Left renal pelvis (tissue), 4 donors: Measurements from ENCODE around the gene WASL. TPM values are rescaled to one million over a fixed set of nuclear protein-coding genes. Genes with fewer than 3 reads are reported as not detected.
"Not testable (repeated sequence)": the region's sequence is repeated elsewhere in the genome, so short reads cannot be mapped to it uniquely, and the experiment has no call there.

Source experiments
- DNase-seq, 4 donors: peaks; one replicate each; pipeline ENCODE4 v3.0.0-alpha.2; 2013; ENCODE audit warnings: low read depth in 4 of 4, low spot score in 3 of 4
- polyA plus RNA-seq, 4 donors: library from polyadenylated mRNA; unstranded; fragments of 120-200 nt; gene quantifications; one replicate each; pipeline ENCODE4 v1.2.1, GENCODE V29; 2013; ENCODE audit not compliant: insufficient read length in 4 of 4

Gene WASL
- polyA plus RNA-seq, 4 donors: 74.2 to 96.6 (median 81.2) TPM

DNA sequence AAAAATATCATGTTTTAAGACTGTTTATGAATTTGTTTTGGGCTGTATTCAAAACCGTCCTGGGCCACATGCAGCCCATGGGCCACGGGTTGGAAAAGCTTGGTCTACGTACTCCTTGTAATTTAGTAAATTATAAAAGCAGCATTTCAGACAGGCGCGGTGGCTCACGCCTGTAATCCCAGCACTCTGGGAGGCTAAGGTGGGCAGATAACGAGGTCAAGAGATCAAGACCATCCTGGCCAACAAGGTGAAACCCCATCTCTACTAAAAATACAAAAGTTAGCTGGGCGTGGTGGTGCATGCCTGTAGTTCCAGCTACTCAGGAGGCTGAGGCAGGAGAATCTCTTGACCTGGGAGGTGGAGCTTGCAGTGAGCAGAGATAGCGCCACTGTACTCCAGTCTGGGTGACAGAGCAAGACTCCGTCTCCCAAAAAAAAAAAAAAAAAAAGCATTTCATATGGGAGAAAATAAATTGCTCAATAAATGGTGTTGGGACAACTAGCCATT is 11.6 kb downstream of the WASL start:
- DNase-seq: not testable (repeated sequence)

DNA sequence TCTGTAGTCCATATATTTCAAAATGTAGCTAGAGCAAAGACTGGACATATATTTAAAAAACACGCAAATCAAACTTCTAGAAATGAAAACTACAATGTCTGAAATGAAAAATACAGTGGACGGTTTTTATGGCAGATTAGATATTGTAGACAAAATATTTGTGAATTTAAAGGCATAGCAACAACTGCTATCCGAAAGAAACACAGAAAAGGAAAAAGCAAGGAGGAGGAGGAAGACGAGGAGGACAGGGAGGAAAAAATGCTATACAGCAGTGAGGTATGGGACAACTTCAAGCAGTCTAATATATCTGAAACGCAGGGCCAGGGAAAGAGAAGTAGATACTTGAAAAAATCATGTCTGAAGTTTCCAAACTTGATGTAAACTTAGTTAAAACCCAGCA is 13.3 kb downstream of the WASL start:
- DNase-seq: no peak

DNA sequence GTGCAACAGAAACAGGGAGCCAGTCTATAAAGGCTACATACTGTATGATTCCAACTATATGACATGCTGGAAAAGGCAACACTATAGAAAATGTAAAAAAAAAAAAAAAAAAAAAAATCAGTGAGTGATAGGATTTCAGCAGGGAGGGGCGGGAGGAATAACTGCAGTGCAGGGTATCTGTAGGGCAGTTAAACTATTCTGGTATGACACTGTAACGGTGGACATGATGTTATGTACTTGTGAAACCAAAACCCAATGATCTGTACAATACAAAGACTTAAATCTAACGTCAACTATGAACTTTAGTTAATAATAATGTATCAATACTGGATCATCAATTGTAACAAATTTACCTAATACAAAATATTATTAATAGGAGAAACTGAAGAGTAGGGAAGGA is 14.3 kb downstream of the WASL start:
- DNase-seq: no peak

DNA sequence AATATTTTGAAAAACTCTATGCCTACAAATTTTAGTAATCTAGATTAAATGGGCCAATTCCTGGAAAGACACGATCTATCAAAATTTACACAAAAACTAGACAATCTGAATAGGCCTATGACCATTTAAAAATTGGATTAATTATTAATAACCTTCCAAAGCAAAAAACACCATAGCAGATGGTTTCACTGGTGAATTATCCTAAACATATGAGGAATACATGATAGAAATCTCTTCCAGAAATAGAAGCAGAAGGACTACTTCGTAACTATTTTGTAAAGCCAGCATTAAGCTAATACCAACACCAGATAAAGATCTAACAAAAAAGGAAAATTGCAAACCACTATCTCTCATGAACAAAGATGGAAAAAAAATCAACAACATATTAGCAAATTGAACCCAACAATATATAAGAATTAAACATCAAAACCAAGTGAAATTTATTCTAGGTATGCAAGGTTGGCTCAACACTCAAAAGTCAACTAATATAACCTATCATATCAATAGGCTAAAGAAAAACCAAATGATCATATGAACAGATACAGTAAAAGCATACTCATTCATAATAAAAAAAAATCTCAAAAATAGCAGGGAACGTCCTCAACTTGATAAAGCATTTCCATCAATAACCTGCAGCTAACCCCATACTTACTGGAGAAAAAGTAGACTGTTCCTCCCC is 16.3 kb downstream of the WASL start:
- no peak for DNase-seq

DNA sequence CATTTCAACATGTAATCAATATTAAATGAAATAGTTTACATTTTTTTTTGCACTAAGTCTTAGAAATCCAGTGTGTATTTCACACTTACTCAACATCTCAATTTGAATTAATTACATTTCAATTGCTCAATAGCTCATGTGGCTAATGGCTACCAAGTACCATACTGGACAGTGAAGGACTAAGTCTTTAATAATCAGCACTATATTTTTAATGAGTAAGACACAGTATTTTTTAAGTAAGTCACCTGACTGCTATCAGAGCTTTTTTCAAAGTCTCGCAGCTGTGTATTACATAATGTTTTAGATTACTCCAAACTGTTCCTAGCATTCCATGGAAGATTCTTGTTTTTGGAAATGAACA is 19.6 kb downstream of the WASL start:
- no peak for DNase-seq

DNA sequence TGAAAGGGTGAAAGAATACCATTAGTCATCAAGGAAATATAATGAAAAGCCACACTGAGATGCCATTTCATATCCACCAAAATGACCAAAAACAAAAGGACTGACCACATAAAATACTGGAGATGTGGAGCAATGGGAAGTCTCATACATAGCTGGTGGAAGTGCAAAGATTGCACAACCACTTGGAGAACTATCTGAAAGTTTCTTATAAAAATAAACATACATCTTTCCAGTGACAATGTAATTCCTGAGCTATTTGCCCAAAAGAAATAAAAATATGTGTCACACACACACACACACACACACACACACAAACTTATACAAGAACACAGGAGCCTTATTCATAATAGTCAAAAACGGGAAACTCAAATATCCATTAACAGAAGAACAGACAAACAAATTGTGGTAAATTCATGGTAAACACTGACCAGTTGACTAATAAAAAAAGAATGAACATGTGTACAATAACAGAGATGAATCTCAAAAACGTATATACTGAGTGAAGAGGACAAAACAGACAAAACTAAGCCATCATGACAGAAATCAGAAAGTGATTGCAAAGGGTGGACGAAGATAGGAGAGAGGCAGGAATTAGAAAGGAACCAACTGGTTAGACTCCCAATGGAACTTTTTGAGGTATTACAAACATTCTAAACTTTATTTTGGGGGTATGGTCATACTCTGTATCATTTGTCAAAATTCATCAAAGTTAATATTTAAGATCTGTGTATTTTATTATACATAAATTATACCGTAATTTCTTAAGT is 21.5 kb downstream of the WASL start:
- DNase-seq: no peak

DNA sequence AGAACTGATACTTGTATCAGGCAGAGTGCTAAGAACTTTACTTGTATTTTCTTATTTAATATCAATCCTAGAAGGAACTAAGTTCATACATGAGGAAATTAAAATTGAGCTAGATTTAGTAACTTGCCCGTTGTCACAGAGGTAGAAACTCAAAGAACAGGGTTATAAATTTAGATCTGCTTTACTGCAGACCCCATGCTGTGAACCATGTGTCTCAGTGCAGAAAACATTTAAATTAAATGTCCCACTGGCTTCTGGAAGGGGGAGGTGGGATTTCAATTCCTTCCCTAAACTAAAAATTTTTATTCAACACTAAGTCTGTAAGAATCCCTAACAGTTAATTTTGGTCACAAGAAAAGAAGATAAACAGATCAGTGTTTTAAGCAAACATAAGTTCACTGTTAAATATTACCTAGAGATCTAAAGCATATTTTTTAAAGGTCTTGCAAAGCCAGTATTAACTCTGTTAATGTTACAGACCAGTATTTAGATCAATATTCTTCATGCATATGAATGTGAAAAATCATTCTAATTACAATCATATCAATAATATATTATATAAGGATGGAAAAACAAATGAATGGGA is 23.1 kb downstream of the WASL start:
- DNase-seq: no peak

DNA sequence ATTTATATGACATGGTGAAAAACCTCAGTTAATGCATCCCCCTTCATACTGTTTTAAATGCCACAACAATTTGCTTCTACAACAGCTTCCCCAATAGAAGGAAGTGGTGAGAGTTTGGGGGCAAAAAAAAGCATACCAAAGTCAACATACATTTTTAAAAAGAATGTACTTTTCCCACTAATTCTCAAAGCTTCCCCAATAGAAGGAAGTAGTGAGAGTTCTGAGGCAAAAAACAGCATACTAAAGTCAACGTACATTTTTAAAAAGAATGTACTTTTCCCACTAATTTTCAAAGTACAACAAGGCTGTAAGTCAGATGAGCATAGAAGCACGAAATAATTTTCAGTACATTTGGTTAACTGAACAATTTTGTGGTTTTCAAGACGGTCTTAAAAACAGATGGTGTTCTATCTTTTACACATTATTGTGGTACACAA is 24.0 kb downstream of the WASL start:
- no peak for DNase-seq

DNA sequence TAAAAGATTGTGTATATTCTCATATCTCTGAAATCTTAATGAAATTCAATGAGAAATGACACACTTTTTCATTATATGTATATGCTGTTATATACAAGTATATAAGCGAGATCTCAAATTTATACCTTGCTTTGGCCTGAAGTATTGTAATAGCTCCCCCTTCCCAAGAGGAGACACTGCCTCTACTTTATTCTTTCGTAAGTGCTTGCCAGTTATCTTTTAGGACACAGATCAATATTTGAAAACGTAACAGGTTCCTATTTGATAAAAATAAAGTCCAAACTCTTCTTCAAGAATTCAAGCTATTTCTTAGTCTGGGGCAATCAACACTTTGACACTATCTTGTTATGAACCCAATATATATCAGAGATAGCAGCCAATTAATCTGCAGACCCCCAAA is 24.9 kb downstream of the WASL start:
- DNase-seq: no peak

DNA sequence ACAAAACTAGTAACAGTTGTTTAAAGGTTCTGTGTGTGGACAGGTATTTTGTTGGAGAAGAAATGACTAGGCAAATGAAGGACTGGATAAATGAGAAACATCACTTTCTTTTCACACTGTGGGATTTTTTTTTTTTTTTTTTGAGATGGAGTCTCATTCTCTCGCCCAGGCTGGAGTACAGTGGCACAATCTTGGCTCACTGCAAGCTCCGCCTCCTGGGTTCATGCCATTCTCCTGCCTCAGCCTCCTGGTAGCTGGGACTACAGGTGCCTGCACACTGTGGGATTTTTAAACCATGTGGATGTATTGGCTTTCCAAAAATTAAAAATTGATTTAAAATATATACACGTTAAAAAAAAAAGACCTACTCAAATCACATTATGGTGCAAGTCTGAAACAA is 28.3 kb downstream of the WASL start:
- DNase-seq: not testable (repeated sequence)

DNA sequence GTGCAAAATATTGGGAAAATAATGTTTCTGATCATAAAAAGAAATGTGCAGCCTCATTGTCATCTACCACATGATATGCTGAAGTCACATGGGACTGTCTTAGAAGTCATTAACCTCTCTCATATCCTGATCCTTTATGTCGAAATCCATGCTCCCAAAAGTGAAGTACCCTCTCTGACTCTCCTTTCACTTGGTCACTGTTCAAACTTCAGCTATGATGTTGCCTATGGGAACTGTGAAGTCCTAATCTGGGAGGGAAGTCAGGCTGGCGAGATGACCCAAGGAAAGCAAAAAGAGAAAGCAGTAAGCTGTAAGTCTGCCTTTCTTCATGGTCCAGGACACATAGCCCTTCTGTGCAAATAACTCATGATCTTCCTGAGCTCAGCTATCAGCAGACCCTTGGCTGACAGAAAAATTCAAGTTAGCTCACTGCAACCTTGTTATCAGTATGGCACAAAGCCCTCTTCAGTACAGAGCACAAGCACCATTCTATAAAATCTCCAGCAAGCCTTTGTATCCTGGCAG is 29.5 kb downstream of the WASL start:
- DNase-seq: no peak

DNA sequence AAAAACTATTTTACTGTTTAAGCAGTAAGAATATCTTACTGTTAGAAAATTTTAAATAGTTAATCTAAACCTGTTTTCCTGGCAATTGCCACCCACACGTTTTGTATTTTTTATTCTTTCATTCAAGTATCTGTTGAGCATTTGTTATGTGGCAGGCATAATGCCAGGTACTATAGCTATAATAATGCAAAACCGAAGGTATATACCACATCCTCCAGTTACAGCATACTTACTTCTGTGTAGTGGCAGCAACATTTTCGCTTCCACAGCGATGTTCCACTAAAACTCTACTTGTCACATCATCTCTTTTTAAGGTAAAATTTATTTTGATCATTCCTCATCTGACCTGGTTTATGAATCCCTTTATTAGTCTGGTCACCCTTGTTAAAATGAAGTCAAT is 30.0 kb downstream of the WASL start:
- no peak for DNase-seq

DNA sequence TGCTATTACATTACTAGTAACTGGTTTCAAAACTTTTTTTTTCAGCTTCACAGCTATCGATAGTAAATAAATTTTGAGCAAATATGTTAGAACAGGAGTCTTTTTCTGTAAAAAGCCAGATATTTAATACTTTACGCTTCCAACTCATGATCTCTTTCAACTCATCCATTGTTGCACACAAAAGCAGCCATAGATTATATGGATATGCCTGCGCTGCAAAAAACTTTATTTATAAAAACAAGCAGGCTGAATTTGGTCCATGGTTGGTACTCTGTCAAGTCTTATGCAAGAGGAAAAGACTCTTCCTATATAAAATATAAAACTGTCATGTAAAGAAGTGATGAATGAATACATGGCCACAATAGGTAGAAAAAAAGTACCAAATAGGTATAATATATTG is 31.1 kb downstream of the WASL start:
- DNase-seq: no peak

DNA sequence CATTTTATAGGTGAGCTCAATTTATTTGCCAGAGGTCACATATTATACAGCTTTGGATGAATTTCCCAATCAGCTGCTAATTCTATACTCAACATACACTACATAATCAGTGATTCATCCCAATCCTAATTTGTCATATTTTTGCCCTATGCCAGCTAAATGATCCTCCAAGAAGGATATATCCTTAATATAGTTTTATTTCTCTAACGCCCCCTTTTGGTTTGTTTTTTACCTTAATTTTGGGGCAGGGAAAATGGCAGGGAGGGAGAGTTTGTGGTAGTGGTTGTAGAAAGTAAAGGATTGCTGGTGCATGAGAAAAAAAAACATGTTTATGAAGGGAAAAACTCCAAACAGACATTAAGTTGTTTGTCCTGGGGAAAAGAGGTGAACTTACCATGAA is 31.9 kb downstream of the WASL start:
- no peak for DNase-seq

DNA sequence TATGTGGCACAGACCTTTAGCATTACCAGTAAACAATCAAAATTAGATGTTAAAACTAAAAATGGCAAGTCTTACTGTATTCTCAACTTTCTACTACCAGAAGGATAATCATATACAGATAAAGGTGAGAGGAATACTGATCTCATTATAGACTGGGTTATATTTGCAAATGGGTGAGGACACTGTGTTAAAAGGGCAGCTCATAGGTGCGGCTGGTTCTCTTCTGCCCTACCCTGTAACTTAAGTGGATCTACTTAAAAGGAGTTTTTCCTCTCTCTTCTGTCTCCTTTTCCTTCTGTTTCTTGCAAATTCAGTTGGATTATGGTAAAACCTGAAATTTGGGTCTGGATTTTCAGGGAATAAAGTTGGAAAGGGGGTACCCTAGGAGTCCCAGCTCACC is 33.0 kb downstream of the WASL start:
- no peak for DNase-seq

DNA sequence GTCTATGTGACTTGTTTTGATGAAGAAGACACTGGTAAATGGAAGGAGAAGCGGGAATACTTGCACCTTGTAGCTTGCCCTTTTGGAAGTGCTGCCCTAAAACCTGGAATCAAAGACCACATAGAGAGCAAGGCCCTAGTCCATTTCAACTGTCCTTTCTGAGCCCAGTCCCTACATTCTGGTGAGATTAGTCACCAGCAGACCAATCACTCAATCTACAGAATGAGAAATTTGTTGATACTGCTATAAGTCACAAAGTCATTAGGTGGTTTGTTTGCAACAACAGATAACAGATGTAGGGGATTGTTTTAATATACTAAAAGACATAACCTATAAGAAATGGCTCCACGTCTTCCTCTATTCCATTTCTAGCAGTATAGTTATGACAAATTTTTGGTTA is 33.6 kb downstream of the WASL start:
- DNase-seq: no peak

DNA sequence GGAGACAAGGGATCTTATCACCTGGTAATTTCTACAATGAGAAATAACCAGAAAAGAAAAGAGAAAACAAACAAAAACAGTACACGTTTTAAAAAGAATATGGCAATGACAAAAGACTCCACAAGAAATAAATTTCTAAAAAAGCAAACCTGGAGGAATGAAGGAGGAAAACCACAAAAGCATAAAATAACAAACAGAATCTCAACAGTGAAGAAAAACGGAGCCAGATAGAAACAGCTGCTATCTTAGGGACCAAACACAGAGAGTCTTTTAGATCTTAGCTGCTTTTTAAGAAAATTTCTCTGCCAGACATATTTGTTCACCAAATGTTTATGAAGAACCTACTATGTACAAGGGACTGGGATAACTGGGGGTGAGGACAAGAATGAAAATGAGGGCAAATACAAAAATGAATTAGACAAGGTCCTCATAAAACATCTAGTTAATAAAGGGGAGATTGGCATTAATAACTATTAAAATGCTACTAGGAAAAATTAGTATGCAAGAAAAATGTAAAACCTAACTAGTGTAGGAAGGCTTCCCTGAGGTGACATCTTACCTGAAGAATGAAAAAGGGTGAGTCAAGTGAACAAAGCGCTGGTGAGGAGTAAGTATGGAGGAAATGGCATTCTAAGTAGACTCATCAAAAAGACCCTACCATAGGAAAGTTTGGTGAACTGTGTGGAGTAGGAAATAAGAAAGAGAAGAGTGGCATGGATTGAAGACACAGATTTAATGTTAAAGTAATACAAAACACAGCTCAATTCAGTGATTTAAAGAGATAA is 34.3 kb downstream of the WASL start:
- no peak for DNase-seq

DNA sequence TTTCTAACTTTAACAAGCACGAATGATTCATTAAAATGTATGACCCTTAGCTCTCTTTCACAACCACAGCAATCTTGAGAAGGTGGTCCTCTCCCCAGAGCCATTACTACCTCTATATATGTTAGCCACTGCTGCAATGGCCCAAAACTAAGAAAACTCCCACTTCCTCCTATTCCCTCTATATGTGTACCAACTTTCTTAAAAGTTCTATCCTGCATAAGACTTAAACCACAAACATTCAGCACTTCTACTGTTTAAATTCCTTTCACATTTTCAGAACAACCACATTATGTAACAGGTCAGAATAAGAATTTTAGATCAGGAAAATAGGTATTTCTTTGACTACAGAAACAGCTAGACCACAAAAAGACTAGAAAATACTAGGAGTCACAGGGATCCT is 36.2 kb downstream of the WASL start:
- DNase-seq: no peak

DNA sequence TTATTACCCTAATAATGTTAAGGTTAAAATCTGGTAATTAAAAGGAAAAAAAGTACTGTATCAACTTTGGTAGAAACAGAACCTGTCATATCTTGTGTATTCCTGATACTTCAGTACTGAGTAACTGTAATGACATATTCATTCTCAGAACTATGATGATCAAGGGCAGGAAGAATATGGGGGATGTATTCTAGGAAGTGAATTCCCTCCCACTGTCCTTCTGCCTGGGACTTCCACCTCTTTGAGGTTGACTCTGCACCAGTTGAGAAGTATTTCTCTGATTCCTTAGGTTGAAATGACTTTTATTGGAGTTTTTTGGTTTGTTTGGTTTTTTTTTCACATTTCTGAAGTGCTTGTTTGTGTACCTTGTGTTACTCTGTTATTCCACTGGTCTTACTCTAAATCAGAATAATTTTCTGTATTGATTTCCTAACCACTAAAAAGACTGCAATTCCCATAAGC is 36.9 kb downstream of the WASL start:
- DNase-seq: no peak

DNA sequence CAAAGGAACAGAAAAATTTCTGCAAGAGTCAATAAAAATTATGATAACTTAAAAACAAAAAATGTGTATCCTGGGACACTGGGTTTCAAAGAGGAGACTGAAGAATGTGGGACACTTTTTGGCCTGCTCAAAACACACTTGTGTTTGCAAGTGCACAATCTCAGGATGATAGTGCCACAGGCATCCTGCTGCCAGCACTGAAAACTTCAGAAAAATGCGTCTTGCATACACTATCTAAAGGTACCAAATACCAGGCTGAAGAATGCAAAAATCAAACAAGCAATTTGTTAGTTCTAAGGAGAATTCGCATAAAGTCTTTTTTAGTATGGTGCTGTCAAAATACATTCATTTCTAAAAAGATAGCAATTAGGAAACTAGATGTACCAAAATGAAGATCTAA is 38.1 kb downstream of the WASL start:
- no peak for DNase-seq

DNA sequence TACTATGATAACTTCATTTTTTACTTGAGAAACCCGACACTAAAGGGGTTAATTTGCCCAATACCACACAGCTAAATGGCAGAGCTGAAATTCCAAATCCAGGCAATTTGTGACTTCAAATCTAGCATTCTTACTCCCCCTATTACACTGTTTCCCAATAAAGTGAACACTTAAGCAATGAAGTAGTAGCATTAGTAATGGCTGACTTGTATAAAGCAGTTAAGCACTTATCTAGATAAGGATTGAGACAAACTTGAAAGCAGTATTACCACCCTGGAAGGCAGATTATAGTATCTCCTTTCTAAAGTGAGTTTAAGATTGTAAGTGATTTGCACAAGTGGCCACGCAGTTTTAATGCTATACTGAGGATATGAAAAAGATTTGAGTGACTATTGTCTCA is 39.3 kb downstream of the WASL start:
- DNase-seq: no peak
